NCI-H2227 (cell line): ENCODE measurements around the gene FAM89B.

Experiments
- DNase-seq: peaks from one replicate; lab custom pipeline; 2025; ENCODE audit not compliant: unreplicated experiment; lab: John Stamatoyannopoulos, UW

The FAM89B gene

DNA sequence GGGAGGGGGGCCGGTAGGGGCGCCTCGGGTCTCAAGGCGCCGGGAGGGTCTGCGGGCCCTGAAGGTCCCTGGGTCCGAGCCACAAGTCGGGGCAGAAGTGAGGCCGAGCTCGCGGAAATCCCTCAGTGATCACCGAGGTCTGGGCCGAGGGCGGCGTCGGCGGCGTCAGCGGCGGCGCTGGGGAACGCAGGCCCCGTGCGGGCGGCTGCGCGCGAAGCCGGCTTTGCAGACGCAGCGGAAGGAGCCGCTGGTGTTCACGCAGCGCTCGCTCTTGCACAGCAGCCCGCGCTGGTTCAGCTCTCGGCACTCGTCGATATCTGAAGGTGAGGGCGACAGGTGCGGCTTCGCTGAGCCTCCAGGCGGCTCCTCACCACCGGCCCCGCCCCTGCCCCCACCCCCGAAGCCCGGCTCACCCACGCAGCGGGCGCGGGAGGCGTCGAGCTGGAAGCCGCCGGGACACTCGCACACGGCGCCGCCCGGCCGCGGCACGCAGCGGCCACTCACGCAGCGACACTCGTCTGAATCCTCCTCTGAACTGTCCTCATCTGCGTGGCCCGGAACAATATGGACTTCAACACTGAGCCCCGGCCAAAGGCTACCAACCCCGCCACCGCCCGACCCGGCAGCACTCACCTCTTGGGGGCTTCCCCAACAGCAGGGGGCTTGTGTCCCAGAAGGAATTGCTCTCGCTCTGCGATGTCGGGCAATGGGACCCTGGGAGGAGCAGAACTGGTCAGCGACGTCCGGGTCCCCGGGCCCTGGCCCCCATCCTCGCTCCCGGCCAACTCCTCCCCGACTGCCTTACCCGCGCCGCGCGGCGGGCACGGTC is 33.2 kb upstream of the FAM89B start:
- DNase-seq, result no peak

DNA sequence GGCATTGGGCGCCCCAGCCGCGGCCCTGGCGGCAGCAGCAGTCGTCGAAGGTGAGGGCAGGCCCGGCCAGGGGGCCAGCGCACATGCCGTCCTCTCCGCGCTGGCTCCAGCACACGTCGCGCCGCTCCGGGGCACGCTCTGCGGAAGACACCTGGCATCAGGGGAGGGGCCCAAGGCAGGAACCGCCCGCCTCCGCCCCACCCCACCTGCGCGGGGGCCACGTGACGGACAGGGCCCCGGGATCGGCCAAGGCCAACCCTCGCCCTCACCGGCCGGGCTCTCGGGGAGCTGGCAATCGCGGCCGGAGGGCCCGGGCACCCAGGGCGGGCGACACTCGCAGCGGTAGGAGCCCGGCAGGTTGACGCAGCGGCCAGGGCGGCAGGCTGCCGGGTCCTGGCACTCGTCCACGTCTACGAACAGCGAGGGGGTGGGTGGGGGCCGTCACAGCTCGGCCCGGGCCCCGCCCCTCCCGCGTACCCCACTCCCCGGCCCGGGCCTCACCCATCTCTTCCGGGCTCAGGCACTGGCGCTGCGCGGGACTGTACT is 32.5 kb upstream of the FAM89B start:
- no peak for DNase-seq

DNA sequence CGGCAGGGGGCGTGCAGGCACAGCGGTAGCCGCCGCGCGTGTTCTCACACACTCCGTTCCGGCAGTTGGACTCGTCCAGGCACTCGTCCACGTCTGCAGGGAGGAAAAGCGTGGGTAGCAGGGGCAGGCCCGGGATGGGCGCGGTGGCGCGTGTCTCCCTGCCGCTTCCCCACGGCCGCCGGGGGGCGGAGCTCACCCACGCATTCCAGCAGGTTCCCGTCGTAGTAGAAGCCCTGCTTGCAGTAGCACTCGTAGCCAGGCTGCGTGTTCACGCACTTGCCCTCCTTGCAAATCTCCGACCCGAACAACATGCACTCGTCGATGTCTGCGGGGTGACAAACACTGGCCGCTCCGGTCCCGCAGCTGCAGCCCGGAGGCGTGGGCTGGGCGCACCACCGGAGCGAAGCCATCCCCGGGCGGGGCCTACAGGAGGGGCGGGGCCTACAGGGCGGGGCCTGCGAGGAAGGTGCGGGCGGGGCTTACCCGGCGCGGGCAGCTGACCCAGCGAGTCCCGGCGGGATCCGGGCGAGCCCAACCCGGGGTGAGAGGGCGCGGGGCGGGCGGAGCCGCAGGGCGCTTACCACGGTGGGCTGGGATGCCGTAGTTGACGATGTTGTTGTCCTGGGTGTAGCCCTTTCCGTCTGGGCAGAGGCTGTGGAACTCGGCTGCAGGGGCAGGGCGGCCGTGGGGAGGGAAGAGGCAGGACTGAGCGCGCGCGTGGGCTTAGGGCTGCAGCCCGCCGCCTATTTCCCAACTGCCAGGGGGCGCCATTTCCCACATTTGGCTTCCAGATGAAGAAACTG is 31.8 kb upstream of the FAM89B start:
- DNase-seq, result no peak

DNA sequence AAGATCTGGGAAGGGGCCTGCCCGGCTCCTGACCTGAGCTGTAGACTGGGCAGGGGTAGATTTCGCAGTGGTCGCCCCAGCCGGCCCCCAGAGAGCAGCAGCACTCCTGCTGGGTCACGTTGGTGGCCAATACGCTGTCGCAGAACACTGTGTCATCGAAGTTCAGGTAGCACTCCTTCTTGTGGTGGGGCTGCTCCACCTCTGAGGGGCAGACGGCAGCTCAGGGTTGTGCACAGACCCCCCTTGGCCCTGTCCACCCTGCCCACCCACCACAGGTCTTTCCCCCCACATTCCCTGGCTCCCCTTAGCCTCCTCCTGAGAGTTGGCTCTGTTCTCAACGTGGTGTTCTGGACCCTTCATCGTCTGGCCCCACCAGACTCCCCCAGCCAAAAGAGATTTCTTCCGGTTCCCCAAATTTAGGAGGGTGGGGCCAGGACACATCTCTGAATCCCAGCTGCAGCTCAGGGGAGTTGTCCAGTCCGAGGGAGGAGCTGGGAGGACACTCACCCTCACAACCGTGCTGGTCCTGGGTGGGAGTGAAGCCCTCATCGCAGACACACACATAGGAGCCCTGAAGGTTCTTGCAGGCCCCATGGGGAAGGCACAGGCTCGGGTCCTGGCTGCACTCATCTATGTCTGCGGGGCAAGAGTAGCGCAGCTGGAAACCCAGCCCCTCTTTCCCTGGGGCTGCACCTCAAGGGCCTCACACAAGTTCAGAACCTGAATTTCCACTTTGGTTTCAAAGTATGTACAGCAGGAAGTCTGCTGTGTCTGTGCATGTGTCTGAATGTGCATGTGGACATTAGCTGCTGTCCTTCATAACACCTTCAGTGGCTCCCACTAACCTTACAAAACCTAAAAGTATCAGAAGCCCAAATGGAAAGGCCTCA is 31.0 kb upstream of the FAM89B start:
- no peak for DNase-seq

DNA sequence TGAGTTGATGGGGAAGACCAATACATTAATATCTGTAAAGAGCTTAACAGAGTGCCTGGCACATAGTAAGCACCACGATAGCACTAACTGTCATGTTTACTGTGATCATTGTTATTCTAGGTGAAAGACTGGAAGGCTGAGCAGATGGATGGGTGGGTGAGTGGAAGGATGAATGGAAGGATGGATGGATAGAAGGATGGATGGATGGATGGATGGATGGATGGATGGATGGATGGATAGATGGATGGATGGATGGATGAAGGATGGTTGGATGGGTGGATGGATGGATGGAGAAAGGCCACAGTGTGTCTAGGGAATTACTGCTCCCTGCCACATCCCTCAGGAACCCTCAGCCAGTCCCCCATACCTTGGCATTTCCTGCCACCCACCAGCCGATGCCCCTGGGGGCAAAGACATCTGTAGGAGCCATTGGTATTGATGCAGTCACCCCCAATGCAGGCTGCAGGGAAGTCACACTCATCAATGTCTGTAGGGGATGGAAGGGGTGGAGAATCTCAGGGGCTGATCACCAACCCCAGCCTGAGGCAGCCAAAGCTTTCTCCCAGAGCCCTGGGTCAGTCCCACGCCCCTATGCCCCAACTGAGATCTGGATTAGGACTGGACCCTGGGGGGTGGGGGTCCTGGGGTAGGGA is 29.5 kb upstream of the FAM89B start:
- DNase-seq, result no peak

DNA sequence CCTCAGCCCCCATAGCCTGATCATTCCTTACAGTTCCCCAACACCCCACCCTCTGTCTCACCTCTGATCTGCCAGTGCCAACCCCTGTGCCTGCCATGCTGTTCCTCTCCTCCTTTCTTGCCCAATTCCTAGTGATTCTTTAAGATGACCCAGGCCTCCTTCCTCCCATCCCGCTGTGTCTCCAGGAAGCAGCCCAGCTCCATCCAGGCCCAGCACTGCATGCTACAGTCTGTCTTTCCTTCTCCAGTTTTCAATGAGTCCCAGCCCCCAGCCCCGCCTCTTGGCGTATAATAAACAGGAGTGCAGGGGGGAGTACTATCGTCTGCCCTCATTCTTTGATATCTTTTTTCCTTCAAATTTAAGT is 26.5 kb upstream of the FAM89B start:
- DNase-seq, result peak; percentile 39

DNA sequence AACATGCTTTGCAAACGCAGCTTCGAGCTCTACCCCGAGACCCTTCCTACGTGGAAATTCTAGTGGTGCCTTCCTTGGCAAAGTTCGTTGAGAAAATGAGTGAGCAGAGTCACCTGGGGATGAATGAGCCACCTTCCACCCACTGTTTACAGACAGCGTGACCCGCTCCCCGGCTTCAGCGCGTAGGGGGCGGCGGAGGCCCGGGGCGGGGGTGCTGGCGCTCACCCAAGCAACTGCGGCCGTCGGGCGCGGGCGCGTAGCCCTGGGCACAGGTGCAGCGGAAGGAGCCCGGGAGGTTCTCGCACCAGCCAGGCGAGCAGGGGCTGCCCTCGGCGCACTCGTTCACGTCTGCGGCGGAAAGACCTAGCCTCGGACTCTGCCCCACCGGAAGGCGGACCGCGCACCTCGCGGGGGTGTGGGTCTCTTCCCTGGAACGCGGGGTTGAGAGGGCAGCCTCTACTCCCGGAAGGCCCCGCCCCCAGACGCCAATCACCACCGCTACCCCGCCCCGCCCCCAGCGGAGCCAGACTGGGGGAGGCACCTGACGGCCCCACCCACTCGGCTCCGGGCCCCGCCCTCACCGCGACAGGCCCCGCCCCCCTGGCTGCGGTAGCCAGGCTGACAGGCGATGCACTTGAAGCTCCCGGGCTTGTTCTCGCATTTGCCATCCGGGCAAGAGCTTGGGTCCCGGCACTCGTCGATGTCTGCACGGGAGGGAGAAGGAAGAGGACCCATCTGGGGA is 25.9 kb upstream of the FAM89B start:
- peak; percentile 91 for DNase-seq

DNA sequence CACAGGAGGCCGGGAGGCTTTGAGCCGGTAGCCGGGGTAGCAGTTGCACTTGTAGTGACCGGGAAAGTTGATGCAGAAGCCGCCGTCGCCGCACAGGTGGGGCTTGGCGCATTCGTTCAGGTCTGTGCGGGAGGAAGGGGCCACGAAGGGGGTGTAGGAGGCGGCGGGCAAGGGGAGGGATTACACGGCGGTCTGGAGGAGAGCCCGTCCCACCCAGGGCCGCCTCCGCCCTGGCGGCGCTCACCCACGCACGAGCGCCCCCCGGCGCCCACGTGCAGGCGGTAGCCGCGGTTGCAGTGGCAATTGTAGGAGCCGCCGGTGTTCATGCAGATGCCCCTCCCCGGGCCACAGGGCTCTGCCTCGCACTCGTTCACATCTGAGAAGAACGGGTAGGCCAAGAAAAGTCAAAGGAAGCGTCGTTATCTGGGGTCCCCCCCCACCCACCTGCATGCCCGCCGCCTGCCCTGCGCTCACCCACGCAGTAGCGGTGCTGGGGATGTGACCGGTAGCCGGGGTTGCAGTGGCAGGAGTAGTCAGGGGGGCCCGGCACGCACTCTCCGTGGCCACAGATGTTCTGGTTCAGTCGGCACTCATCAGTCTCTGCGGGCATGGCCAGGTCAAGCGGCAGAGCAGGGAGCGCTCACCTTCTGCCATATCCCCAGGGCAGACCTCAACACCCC is 24.8 kb upstream of the FAM89B start:
- DNase-seq, result no peak

DNA sequence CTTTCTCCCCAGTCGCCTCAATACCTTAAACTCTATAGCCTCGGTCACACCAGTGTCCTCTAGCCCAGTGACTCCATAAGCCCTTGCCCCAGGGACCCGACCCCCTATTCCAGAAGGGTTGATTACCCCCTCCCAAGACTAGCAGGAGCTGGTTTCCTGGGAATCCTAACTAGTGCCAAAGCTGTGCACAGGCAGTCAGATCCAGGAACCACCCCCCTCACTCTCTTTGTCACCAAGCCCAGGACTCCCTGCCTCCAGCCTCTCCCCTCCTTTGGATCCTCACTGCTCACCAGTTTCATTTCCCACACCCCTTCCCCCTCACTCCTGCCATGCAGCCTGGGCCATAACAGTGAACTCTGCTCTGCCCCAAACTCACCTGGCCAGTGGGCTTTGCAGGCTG is 23.9 kb upstream of the FAM89B start:
- no peak for DNase-seq

DNA sequence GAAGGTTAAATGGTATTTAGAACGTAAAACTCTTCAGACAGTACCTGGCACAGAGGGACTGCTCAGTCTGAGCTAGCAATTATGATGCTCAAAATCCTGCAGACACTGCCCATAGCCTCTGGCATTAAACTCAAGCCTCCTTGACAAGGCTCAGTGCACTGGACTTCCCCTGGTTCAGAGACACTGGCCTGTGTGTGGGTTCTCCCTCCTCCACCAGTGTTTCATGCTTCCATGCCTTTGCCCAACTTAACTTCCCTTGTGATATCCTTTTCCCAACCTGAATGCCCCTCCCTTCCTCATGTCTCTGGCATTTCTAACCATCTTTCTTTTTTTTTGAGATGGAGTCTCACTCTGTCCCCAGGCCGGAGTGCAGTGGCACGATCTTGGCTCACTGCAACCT is 23.2 kb upstream of the FAM89B start:
- DNase-seq, result no peak

DNA sequence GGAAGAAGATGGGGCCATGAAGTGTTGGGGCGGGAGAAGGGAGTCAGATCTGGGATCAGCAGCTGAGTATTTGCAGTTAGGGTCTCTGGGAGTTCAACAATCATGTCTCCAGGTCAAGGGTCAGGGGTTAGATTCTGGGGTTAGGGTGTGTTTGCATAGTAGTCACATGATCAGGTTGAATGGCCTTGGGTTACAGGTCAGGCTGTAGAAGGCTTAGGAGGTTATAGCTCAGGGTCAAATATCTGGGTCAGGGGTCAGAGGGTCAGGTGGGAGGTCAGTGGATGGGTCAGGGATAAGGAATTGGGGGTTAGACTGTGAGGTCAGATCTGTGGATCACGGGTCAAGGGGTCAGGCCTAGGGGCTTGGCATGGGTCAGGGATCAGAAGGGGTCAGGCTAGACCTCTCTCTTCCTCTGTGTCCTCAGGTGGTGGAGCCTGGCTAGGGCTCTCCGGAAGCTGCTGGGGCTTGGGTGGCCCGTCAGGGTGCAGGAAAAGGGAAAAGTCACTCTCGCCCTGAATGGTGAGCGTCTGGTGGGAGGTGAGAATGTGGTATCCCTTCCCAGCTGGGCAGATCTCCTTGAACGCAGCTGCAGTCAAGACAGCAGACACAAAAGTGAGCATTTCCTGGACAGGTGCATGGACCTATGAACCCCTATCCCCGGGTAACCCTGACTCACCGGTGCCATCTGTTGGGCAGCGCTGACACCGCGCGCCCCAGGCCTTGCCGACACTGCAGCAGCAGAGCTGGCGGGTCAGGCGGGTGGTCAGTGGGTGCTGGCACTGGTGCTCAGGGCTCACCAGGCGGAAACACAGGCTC is 20.6 kb upstream of the FAM89B start:
- peak; percentile 48 for DNase-seq

DNA sequence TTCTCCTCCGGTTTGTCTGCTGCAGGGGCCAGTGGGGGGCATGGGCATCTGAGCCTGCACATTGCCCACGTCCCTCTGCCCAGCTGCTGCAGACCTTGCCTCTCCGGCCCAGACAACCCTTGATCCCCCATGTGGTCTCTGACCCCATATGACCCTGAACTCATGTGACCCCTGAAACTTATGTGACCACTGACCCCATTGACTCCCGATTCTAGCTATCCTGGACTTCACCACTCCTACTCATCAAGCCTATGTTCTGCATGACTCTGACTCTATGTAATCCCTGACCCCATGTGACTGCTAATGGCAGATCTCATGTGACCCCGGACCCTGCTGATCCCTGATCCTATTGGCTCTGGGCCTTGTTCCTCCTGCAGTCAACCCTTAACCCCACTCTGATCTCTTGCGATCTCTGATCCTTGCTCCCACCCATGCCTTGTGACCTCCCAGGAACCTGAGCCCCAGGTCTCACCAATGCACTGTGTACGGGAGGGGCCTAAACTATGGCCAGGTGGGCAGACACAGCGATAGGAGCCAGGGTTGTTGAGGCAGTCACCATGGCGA is 19.9 kb upstream of the FAM89B start:
- DNase-seq, result no peak

DNA sequence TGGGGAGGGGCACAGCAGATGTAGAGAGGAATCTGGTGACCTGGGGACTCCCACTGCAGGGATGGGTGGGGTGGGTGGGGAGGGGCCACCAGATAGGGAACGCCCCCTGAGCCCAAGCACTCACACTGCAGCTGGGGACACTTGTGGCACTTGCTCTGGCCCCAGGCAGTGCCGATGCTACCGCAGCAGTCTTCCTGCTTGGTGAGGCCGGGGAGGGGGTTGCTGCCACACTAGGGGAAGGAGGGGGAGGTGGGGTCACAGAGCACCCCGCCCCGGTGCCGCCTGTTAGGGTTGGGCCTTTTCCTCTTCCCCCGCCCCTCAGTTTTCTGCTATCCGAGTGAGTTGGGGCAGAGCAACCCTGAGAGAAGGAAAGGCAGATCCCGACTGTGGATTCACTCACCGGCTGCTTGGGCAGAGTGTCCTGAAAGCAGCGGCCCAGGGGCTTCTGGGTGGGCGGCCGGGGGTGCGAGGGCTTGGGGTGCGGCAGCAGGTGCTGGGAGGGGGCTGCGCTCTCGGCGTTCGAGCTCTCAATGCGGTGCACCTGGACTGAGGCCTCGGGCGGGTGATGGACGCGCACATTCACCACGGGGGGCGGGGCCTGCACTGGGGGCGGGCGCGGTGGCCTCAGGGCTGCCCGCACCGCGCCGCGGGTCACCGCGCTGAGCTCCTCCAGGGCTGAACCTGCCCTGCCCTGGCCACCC is 18.9 kb upstream of the FAM89B start:
- DNase-seq, result no peak

DNA sequence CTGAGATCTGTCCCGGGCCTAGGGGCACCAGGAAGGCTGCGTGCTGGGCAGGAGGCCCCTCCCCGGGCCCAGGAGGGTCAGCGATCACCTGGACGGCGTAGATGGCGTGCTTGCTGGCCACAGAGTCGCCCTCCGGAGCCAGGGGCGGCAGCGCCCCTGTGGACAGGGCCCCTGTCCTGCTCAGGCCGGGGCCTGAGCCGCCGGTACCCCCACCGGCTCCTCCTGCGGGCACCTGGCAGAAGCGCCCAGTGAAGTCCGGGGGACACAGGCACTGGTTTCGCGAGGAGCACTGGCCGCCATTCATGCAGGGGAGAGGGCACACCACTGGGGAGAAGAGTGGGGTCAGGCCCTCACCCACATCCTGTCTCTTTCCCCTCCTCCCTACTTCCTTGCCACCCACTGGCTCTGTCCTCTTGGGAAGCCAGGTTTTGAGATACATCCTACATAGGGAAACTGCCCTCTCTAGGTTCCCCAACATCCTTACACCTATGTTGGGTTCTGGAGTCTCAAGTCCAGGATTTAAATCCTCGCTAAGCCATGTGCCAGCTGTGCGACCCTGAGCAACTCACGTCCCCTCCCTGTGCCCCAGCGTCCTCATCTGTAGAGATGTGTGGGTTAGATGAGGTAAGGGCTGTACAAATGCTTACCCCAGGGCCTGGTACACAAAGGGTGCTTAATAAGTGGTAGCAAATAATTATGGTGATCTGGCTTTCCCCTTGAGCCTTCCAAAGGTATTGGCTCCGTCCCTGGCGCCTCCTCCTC is 18.1 kb upstream of the FAM89B start:
- DNase-seq, result no peak

DNA sequence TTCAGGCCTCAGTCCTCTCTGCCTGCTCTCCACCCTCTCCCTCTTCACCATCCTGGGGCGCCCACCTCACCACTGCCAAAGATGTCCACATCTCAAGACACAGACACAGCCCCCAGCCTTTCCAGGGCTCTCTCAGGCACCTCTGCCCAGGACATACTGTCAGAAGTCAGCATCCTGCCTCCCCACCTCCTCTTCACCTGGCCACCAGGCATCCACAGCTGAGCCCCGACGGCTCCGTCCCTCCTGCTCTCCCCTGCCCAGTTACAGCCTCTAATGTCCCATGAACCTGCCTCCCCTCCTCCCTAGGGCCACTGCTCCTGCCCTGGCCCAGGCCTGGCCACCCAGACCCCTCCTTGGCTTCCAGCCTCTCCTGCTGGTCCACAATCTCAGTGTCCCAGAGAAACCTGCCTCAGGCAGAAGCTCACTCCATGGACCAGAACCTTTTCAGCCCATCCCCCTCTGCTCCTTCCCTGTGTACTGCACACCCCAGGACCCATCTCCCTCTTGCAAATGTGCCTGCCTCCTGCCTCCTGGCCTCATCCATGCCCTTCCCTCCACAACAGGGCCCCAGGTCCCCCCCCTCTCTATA is 17.4 kb upstream of the FAM89B start:
- no peak for DNase-seq

DNA sequence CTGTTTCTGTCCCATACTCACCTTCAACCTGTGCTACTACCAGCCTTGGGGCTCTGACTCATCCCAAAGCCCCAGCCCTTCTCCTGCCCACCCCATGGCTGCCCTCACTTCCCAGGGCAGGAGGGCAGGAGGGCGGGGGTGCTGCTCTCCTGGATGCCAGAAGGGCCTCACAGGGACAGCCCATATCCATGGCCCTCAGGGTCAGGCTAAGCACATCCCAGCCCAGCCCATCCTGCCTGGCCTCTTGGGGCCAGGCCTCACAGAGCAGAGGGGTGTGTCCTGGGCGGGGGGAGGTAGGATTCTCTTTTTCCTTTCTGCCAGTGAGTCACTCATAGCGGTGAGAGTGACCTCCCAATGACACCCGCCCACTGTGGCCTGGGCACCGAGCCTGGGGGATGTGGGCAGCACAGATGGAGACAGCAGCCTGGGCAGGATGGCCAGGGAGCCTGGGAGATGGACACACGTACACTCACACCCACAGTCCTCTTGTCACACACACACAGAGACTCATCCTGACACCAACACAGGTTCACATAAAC is 16.6 kb upstream of the FAM89B start:
- no peak for DNase-seq
